T1000 (cell line): ENCODE measurements around the gene RNF6.
"Not testable (repeated sequence)": the region's sequence is repeated elsewhere in the genome, so short reads cannot be mapped to it uniquely, and the experiment has no call there.

Experiments
- DNase-seq: peaks from one replicate; lab custom pipeline; 2025; ENCODE audit warnings: mixed read lengths; lab: John Stamatoyannopoulos, UW

RNF6 gene

DNA sequence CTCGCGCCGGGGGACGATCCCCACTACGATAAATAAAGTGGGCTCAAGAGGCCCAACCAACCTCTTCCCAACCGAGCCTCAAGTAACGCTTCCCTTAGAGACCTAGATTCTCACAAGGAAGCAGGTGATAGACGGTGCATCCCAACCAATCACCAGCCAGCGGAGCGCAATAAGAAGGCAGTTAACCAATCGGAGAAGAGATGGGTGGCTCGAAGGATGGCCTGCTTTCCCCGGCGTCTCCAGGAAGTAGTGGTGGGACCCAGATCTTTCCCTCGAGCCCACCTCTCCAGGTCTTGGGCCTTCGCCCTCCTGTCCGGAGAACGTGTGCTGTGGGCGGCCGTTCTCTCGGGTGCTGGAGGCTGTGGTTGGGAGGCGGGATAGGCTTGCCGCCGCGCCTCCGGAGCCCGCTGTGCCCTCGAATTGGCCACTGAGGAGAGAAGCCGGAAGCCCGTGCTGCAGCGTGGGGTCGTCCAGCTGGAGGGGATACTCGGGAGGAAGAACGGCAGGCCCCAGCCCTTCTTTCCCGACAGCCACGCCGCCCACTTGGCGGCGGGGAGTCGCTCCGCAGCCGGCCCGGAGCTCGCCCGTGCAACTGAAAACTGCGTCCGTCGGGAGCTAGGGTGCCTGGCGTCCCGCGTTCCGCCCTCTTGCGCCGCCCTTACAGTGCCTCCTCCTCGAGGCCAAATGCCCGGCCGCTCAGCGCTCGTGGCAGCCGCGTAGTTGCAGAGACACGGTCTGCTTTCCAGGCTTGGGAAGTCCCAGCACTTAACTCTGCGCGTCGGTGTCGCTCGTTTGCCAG, at the start of gene RNF6:
Gene RNF6 (minus strand): TSS at position 594 of the 799 bp plus-strand sequence. CDS start 2,665 bp downstream, outside the sequence.
- DNase-seq: peak; percentile 78

DNA sequence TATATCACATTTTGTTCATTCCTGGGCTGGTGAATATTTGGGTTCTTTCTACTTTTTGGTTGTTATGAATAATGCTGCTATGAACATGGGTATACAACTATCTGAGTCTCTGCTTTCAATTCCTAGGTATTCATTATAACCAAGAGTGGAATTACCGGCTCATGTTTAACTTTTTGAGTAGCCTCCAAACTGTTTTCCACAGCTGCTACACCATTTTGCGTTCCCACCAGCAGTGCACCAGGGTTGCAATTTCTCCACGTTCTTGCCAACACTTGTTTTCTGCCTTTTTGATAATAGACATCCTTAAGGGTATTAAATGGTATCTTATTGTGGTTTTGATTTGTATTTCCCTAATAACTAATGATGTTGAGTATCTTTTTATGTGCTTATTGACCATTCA, 48.6 kb upstream of the RNF6 start:
- DNase-seq: no peak

DNA sequence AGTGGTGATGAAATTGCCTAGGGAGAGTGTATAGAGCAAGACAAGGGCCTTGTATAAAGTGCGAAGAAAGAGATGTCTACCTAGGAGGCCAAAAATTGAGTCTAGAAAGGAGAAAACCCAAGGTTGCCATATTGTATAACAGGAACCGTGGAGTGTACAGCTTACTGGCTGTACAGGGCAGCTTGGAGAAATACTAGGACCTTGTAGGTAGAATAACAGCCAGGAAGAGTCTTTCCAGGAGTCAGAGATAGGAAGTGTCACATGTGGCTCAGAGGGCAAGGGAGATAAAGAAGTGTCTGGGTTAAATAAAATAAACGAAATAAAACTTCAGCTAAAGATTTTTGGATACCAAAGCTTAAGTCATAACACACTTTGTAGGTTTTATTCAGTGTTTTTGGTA, 44.2 kb upstream of the RNF6 start:
- DNase-seq: no peak

DNA sequence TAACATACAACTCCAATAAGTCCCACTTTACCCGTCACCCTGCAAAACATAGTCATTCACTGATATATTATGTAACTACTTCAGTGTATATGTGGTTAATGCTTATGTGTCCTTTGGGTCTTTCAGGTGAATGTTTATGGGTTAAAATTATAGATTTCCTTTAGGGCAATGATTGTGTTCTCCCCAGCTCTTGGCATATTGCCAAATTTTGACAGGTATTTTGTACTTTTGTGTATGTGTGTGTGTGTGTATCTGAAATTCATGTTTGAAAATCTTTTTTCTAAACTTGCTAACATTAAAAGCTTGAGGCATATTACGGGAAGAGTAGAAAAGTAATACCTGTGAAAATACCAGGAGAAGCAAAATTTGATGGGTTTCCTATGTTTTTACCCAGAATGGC, 40.0 kb upstream of the RNF6 start:
- DNase-seq: no peak

DNA sequence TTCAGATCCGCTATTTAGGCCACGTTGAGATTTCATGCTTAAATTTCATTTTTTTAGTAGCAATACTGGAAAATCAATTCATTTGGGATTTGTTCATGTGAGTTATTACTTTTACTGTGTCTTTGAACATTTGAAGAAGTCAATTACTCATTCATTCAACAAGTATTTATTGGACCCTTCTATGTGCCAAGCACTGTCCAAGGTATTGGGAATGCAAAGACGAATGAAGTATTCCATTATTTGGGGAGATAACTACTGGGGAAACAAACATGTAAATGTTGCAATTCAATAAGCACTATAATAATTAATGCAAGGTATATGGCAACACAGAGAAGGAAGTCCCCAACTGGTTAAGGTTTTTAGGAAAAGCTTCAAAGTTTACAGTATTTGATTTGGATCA, 37.5 kb upstream of the RNF6 start:
- DNase-seq: no peak

DNA sequence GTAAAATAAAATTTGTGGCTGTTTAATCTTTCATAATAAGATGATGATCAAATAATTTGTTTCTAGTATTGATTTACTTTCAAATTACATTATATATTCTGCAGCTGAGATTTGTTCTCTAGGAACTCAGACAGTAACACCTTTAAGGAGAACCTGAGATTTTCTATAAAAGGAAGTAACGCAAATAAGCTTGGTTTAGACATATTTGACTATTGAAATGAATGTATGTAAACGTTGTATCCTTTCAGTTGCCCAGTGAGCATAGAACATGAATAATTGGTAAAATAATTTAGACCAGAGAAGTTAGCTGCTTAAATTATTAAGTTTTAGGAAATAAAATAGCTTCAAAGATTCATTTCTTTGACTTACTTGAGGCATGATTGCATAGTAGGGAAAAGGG, 34.9 kb upstream of the RNF6 start:
- DNase-seq: no peak

DNA sequence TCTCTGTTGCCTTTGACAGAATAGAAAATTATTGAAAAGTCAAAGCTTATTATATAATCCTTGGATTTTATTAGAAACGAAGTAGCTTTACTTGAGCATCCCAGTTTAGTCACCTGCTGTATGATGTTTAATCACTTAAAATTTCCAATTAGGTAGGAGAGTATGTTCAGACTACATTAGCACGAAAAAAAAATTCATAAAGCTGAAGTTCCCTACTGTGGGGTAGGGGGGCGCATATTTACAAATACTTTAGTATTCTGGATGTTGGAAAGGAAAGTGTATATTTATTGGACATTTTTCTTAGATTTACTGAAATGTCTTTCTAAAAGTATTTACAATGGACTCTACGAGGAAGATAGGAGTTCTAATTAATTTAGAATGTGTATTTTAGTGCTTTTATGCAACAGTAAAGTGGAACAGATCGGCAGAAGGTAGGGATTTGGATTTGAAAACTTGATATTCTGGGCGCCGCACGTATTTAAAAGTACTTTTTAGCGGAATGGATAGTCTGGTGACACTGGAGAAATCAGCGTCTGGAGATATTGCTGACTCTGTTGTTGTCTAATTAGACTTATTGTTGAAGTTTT, 33.7 kb upstream of the RNF6 start:
- no peak for DNase-seq

DNA sequence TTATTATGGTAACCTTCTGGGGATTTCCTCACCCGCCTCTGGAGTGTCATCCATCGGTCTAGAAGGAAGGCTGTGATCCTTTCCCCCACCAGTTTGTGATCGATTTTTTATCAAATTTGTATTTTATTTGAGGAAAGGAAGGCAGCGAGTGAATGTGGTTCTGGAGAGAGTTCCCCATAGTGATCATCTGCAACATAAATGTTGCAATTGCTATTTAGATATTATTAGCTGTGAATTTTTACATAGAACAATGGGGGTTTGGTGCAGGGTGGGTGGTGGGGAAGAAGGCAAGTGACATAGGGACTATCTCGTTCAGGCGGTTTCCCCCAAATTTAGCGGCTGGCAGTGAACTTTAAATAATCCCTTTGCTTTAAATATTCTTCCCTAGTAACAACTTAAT, 33.0 kb upstream of the RNF6 start:
- no peak for DNase-seq

DNA sequence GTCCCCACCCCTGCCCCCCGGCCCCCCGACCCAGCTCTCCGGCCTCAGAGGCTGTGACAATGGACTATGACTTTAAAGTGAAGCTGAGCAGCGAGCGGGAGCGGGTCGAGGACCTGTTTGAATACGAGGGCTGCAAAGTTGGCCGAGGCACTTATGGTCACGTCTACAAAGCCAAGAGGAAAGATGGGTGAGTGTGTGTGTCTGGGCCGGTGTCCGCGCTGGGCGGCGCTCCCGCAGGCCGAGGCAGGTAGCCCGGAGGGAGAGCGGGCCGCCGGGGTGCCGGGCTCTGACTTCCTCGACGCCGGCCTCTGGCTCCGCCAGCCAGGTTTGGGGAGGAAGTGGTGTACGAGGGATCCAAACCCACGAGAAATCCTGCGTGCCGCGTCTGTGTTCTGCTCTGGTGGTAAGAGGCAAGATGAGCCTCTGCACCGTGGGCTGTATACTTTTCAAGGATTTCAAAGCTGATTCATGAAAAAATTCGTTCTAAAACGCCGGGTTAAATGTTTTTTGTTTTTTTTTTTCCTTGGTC, 32.5 kb upstream of the RNF6 start:
- DNase-seq: no peak

DNA sequence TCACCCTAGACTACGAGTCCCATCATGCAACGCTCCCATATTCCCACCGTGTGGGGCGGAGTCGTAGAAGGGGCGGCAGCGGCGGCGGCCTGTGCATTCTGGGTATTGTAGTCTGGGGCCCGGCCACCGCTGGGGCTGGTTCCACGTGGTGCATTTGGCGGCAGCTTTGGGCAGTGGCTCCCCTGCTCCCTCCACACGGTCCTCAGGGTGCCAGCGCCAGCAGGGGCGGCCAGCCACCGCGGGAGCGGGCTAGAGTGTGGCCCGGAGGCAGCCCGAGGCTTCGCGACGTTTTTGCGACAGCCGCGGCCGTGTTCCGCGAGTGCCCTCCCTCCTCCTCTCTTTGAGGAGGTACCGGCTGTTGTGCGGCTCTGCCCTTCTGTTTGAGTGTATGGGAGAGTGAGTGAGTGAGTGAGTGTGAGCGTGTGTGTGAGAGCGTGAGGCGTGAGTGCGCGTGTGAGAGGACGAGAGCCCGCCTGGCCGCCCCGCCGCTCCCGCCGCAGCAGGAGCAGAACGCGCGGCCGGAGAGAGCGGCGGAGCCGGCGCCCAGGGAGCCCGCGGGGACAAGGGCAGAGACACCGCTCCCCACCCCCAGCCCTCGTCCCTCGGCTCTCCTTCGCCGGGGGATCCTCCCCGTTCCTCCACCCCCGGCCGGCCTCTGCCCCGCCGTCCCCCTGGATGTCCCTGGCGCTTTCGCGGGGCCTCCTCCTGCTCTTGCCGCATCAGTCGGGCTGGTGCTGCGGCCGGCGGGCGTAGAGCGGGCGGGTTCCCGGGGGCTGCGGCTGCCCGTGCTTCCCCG, 31.9 kb upstream of the RNF6 start, which contains the start of gene CDK8:
Gene CDK8 (plus strand): TSS at position 343 of the 796 bp plus-strand sequence. CDS start 513 bp downstream, outside the sequence.
- DNase-seq: peak; percentile 78

DNA sequence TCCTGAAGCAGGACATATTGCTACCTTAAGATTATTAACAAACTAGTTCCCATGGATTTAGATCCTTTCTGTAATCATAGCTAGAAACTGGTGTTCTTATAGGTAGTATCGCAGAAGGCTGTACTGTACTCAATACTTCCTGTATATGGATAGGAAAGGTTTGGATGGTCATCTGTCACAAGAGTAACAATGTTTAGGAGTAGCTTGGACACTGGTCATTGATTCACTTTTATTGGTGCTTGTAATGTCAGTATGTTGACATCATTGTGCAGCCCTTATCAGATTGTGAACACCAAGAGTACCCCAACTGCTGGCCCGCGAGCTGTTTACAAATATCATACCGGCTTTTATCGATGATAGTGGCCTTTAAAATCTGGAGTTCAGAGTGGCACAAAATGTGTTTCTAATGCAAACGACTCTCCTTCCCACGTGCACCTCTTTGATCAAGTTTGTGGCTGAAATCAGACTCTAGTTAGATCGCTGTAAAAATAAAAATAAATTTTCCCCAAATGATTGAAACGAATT, 31.2 kb upstream of the RNF6 start:
- no peak for DNase-seq

DNA sequence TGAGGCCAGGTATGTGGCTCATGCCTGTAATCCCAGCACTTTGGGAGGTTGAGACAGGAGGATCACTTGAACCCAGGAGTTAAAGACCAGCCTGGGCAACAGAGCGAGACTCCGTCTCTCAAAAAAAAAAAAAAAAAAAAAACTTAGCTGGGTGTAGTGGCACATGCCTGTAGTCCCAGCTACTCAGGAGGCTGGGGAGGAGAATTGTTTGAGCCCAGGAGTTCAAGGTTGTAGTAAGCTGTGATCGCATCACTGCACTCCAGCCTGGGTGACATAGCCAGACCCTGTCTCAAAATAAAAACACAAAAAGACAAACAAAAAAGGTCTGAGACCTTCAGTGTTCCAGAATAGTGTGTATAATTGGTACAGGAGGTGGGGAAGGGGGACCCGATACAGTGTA, 29.9 kb upstream of the RNF6 start:
- DNase-seq: not testable (repeated sequence)

DNA sequence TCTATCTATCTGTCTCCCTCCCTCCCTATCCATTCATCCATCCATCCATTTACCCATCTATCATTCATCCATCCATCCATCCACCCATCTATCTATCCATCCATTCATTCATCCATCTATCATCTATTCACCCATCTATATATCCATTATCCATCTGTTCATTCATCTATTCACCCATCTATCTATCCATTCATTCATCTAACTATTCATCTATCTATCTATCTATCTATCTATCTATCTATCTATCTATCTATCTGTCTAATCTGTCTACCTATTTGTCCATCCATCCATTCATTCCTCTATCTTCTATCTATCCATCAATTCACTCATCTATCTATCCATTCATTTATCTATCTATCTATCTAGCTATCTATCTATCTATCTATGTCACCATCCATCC, 27.4 kb upstream of the RNF6 start:
- DNase-seq: no peak

DNA sequence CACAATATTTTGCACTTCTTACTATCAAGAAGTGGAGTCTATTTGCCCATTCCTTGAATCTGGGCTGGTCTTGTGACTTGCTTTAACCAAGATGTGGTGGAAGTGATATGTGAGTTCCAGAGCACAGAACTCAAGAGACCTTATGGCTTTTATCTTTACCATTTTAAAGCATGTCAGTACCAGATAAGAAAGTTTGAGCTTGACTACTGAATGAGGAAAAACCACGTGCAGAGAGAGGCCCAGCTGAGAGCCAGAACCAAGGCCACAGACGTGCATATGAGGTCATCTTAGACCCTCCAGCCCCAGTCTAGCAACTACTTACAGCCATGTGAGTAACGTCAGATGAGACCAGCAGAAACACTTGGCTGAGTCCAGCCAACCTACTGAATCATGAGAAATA, 25.5 kb upstream of the RNF6 start:
- no peak for DNase-seq

DNA sequence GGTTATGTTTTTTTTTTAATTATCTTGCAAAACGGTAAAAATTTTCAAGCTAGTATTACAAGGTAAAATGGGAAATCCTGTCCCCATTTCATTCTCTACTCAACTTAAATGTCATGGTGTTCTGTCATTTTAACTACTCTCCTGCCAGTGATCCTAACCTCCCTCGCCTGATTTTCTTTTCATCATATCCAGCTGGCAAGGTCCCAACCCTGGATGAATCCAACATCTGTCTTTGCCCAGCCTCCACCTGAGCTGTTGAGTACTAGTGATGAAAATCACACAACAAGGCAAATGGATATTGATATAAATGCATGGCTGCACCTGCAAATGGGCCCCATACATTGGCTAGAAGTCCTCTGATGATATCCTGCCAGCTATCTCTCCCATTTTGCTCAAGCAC, 24.9 kb upstream of the RNF6 start:
- no peak for DNase-seq

DNA sequence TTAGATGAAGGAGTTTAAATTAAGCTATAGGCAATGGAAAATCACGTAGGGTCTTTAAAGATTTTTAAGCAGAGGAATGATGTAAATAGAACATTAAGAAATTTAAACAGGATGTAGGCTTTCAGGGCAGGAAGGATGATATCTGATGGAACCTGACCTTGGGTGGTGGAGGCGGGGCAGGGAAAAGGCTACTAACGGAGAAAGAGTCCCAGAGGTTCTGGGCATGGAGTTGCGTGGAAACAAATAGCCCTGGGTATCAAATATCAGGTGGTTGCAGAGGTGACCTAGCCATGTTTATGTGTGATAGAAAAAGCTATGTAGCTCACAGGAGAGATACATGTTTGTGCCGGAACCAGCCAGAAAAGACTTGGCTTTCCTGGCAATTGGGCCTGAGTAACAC, 24.0 kb upstream of the RNF6 start:
- no peak for DNase-seq

DNA sequence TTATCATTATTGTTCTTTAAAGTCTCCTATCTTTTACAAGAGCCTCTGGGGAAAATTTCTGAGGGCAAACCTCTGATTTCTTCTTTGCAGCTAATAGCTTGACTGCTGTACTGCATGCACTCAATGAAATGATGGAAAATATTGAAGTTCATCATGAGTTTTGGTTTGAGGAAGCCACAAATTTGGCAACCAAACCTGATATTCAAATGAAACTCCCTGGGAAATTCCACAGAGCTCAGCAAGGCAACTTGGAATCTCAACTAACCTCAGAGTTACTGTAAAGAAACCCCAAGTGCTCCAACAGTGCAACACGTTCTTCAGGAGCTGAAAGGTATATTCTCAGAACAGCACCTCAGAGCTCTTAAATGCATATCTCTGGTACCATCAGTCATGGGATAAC, 14.2 kb upstream of the RNF6 start:
- DNase-seq: no peak

DNA sequence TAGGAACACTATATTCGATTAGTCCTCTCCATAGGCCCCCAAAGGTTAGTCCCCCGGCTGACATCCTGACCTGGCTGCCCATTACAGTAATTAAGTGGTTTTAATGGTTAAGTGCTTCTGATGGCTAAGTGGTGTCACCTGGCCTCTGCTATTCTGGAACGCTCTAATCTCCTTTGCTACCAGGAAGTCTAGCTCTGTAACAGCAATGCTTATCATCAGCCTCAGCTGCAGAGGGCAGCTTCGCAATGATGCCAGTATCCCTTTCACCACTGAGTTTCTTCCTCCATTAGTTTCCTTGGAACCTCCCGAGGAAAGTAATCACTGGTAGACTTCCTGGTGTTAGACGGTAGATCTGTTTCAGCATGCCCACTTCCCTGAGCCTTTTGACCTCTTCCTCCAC, 8.6 kb upstream of the RNF6 start:
- no peak for DNase-seq

DNA sequence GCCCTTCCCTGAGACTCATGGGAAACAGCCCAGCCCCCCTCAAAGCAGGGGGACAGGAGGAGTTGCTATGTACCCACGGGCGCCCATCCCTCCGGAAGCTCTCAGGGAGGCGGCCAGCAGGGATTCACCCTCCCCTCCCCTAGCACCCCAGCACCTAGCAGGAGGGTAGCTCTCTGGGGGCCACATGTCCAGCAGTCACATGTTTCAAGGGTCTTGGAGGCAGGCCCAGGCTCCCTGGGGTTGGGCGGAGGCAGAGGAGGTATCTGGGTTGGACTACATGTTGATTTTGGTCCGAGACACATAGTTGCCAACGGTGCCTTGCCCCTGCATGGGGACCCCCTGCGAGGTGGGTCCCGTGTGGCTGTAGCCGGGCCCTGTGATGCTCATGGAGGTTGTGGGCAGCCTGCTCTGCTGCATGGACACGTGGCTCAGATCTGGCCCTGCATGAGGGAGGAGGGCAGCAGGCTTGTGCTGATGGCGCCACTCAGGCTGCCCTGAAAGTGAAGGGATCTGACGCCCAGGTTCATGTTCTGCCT, 7.0 kb upstream of the RNF6 start:
- DNase-seq: no peak

DNA sequence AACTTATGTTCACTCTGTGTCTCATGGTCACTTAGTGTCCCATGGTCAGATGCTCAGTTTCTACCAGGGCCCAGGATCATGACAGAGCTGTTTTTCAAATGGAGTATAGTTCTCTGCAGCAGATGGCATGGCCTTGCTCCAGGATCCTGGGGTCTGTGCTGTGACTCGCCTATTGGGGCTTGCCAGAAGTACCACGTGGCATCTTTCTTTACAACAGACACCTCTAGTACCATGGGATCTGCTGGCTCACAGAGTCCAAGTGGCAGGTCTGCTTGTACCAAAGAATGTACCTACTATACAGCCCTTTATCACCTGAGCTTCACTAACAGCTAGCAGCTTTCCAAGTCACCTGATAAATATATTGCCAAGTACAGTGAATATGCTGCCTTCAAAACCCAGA, 6.0 kb upstream of the RNF6 start:
- no peak for DNase-seq

DNA sequence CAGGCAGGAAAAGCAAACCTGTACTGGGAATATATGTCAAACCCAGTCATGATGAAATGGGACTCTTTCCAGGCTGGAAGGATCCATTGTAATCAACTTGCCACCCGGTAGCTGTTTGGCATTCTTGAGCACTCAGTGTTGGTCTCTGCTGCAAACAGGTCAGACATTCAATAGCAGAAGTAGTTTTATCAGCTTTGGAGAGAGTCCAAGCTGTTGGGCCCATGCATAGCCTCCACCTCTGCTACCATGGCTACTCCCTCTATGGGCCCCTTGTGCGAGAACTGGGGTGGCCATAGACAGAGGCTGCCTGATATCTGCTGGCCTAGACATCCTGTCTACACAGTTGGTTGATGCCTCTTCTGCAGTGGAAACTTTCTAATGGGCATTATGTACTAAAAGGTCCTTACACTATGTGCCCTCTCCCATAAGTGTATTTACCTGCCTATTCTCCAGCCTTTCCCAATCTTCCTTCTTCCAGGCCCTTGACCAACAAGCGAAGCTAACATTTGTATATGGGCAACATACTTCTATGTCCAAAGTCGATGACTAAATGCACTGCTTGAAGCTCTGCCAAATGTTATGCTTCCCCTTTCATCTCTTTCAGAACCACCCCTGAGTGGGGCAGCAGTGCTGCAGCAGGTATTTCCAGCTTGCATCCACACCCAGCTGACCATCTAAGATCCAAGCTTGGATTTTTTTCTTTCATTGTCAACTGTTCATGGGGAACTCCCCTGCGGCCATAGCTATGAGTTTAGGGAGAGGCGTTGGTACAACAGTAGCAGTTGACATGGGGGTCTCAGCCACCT, 5.3 kb upstream of the RNF6 start:
- no peak for DNase-seq
